OCI-LY1 (cell line): Measurements from ENCODE around the gene PSMC4.

ENCODE experiments used
- EZH2 ChIP-seq: fragments of 200-600 bp; sonication (generic), shearing (Covaris generic); IDR thresholded peaks from 2 replicates; pipeline ENCODE4 v1.8.0; 2017; ENCODE audit warnings: borderline replicate concordance, mixed run types, mild to moderate bottlenecking, antibody characterized with exemption, low read length, moderate library complexity, mixed read lengths
- TF ChIP-seq, protein P1 (sequence below): fragments of 200-600 bp; sonication (generic), shearing (Covaris generic); IDR thresholded peaks from 2 replicates; pipeline ENCODE4 v1.5.1; 2017; ENCODE audit warnings: mild to moderate bottlenecking, antibody characterized with exemption, low read length, moderate library complexity, mixed read lengths

DNA sequence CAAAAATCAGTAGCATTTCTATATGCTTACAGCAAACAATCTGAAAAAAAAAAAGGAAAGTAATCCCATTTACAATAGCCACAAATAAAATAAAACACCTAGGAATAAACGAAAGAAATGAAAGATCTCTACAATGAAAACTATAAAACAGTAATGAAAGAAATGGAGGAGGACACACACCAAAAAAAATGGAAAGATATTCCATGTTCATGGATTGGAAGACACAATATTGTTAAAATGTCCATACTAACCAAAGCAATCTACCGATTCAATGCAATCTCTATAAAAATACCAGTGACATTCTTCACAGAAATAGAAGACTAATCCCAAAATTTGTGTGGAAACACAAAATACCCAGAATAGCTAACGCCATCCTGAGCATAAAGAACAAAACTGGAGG lies 41.2 kb upstream of the PSMC4 start:
- TF ChIP-seq, protein P1, sequence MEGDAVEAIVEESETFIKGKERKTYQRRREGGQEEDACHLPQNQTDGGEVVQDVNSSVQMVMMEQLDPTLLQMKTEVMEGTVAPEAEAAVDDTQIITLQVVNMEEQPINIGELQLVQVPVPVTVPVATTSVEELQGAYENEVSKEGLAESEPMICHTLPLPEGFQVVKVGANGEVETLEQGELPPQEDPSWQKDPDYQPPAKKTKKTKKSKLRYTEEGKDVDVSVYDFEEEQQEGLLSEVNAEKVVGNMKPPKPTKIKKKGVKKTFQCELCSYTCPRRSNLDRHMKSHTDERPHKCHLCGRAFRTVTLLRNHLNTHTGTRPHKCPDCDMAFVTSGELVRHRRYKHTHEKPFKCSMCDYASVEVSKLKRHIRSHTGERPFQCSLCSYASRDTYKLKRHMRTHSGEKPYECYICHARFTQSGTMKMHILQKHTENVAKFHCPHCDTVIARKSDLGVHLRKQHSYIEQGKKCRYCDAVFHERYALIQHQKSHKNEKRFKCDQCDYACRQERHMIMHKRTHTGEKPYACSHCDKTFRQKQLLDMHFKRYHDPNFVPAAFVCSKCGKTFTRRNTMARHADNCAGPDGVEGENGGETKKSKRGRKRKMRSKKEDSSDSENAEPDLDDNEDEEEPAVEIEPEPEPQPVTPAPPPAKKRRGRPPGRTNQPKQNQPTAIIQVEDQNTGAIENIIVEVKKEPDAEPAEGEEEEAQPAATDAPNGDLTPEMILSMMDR: no peak
- no peak for TF ChIP-seq EZH2
